Hepatocyte (in vitro differentiated cells): Measurements from ENCODE around the gene C1orf52. TPM values are rescaled to one million over a fixed set of nuclear protein-coding genes. Genes with fewer than 3 reads are reported as not detected.

Source experiments
- DNase-seq: peaks from one replicate; pipeline ENCODE4 v3.0.0-alpha.2; 2016; ENCODE audit warnings: low spot score
- H2AFZ ChIP-seq: fragments of 200-600 bp; sonication (generic); 2 replicates; pipeline ENCODE4 v1.6.0; 2016; ENCODE audit warnings: antibody characterized with exemption, mild to moderate bottlenecking
- H3K27ac ChIP-seq: fragments of 200-600 bp; sonication (generic); 2 replicates; pipeline ENCODE4 v1.5.1; 2016; ENCODE audit warnings: mild to moderate bottlenecking
- H3K27me3 ChIP-seq: fragments of 200-600 bp; sonication (generic); 2 replicates; pipeline ENCODE4 v1.6.1; 2016
- H3K36me3 ChIP-seq: fragments of 200-600 bp; sonication (generic); replicated peaks from 2 replicates; pipeline ENCODE4 v1.5.1; 2016; ENCODE audit warnings: low read depth; ENCODE audit not compliant: insufficient read depth
- H3K4me1 ChIP-seq: fragments of 200-600 bp; sonication (generic); 2 replicates; pipeline ENCODE4 v1.5.1; 2016; ENCODE audit warnings: mild to moderate bottlenecking, moderate library complexity; ENCODE audit not compliant: insufficient read depth
- H3K4me2 ChIP-seq: fragments of 200-600 bp; sonication (generic); 2 replicates; pipeline ENCODE4 v1.6.0; 2016
- H3K4me3 ChIP-seq: fragments of 200-600 bp; sonication (generic); 2 replicates; pipeline ENCODE4 v1.5.1; 2016; ENCODE audit warnings: mild to moderate bottlenecking
- H3K79me2 ChIP-seq: fragments of 200-600 bp; sonication (generic); 2 replicates; pipeline ENCODE4 v1.6.0; 2017; ENCODE audit warnings: mild to moderate bottlenecking
- H3K9me2 ChIP-seq: fragments of 200-600 bp; sonication (generic); replicated peaks from 2 replicates; pipeline ENCODE4 v1.6.0; 2017; ENCODE audit warnings: mild to moderate bottlenecking; ENCODE audit not compliant: insufficient read depth
- H3K9me3 ChIP-seq: fragments of 200-600 bp; sonication (generic); 2 replicates; pipeline ENCODE4 v1.5.1; 2016; ENCODE audit warnings: low read depth, mild to moderate bottlenecking
- H4K20me1 ChIP-seq: fragments of 200-600 bp; sonication (generic); 2 replicates; pipeline ENCODE4 v1.6.0; 2016; ENCODE audit warnings: mild to moderate bottlenecking; ENCODE audit not compliant: insufficient read depth, poor library complexity, severe bottlenecking
- EZH2 ChIP-seq: fragments of 200-600 bp; sonication (generic); IDR thresholded peaks from 2 replicates; pipeline ENCODE4 v1.6.1; 2016; ENCODE audit warnings: antibody characterized with exemption, mild to moderate bottlenecking, borderline replicate concordance
- EZH2phosphoT487 ChIP-seq: fragments of 200-600 bp; sonication (generic); IDR thresholded peaks from one replicate; pipeline ENCODE4 v1.6.1; 2018; ENCODE audit warnings: antibody characterized with exemption, mild to moderate bottlenecking, low read depth, moderate library complexity; ENCODE audit not compliant: unreplicated experiment, severe bottlenecking
- WGBS: methylation state at CpG from one replicate; pipeline ENCODE4 v1.1.6; 2016; ENCODE audit warnings: low lambda C conversion rate; ENCODE audit errors: missing lambda C conversion rate; 5-methylcytosine and 5-hydroxymethylcytosine counted together
- polyA plus RNA-seq: library from polyadenylated mRNA; unstranded; fragments of >200 nt; fragmentation: Nextera tagmentation; extraction: Ambion mirVana; gene quantifications from 2 replicates; pipeline ENCODE4 v1.2.1, GENCODE V29; 2016
- total RNA-seq: library from RNA; depleted of rRNA; stranded (reverse); fragments of >200 nt; gene quantifications from 2 replicates; pipeline ENCODE4 v1.2.3, GENCODE V29; 2014
- TF ChIP-seq, protein P1 (sequence below): fragments of 200-600 bp; sonication (generic); IDR thresholded peaks from 2 replicates; pipeline ENCODE4 v1.5.1; 2016; ENCODE audit warnings: antibody characterized with exemption, mild to moderate bottlenecking; ENCODE audit not compliant: poor library complexity

Gene C1orf52
- total and polyA plus RNA-seq, 2 experiments from 2014 or later = 30.1 to 41.2 TPM

DNA sequence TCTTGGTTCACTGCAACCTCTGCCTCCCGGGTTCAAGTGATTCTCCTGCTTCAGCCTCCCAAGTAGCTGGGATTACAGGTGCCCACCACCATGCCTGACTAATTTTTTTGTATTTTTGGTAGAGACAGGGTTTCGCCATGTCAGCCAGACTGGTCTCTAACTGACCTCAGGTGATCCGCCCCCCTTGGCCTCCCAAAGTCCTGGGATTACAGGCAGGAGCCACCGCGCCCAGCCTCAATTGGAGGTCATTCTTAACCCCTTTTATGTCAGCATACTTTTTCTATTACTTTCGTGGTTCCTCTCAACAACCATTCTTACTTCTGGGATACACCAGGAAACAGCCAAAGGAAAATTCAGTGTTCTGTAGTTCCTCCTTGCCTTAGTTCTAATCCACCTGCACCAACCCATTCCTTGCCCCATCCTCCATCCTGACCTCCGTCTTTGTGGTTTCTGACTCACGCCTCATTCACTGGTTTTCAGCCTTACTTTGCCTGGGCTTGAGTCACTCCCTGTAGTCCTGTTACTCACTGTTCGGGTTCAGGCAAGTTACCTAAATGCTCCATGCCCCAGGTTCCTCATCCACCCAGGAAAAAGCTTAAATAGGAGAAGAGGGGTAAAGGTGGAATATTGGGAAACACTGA lies 29.9 kb upstream of the C1orf52 start:
- H2AFZ ChIP-seq = no peak overlapping the region
- H3K4me1 ChIP-seq = no peaks in the 10 kb centered on the region
- H3K4me3 ChIP-seq = no peak overlapping the region
- H3K4me2 ChIP-seq = no peak overlapping the region
- H3K27me3 ChIP-seq = no peaks in the 10 kb centered on the region
- no peak overlapping the region for H3K27ac ChIP-seq
- no peaks in the 10 kb centered on the region for H3K9me2 ChIP-seq
- WGBS = 85% methylated on average over 9 of the region's 9 CpGs
- no peaks in the 10 kb centered on the region for H3K9me3 ChIP-seq
- TF ChIP-seq, protein P1, sequence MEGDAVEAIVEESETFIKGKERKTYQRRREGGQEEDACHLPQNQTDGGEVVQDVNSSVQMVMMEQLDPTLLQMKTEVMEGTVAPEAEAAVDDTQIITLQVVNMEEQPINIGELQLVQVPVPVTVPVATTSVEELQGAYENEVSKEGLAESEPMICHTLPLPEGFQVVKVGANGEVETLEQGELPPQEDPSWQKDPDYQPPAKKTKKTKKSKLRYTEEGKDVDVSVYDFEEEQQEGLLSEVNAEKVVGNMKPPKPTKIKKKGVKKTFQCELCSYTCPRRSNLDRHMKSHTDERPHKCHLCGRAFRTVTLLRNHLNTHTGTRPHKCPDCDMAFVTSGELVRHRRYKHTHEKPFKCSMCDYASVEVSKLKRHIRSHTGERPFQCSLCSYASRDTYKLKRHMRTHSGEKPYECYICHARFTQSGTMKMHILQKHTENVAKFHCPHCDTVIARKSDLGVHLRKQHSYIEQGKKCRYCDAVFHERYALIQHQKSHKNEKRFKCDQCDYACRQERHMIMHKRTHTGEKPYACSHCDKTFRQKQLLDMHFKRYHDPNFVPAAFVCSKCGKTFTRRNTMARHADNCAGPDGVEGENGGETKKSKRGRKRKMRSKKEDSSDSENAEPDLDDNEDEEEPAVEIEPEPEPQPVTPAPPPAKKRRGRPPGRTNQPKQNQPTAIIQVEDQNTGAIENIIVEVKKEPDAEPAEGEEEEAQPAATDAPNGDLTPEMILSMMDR = no peak
- no peaks in the 10 kb centered on the region for H3K36me3 ChIP-seq
- no peaks in the 10 kb centered on the region for H3K79me2 ChIP-seq
- H4K20me1 ChIP-seq = no peaks in the 10 kb centered on the region
- DNase-seq = peak; percentile 37

DNA sequence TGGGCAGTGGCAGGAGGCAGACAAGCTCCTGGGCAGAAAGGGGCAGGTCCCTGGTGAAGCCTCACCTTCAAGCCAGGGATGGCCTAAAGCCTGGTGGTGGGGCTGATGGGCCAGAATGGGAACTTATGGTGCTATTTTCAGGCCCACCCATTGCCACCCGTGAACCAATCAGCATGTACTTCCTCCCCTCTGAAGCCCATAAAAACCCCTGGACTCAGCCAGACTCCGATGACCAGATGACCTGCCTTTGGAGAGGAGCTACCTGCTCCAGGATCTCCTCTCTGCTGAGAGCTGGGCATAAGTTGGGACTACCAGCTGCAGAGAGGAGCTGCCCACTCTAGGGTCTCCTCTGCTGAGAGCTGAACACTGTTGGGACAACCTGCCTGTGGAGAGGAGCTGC lies 24.7 kb upstream of the C1orf52 start:
- TF ChIP-seq EZH2 (no peak), EZH2phosphoT487 (no peak)
- TF ChIP-seq, protein P1 = no peak
- no peaks in the 10 kb centered on the region for H3K79me2 ChIP-seq
- no peak overlapping the region for H3K4me3 ChIP-seq
- H4K20me1 ChIP-seq = no peaks in the 10 kb centered on the region
- H3K27ac ChIP-seq = no peak overlapping the region
- H3K9me2 ChIP-seq = no peaks in the 10 kb centered on the region
- no peaks in the 10 kb centered on the region for H3K4me1 ChIP-seq
- no peaks in the 10 kb centered on the region for H3K9me3 ChIP-seq
- no peak overlapping the region for H3K4me2 ChIP-seq
- 87% methylated on average over 2 of the region's 2 CpGs for WGBS
- H2AFZ ChIP-seq = no peak overlapping the region
- H3K36me3 ChIP-seq = no peaks in the 10 kb centered on the region
- DNase-seq = no peak
- H3K27me3 ChIP-seq = no peaks in the 10 kb centered on the region

DNA sequence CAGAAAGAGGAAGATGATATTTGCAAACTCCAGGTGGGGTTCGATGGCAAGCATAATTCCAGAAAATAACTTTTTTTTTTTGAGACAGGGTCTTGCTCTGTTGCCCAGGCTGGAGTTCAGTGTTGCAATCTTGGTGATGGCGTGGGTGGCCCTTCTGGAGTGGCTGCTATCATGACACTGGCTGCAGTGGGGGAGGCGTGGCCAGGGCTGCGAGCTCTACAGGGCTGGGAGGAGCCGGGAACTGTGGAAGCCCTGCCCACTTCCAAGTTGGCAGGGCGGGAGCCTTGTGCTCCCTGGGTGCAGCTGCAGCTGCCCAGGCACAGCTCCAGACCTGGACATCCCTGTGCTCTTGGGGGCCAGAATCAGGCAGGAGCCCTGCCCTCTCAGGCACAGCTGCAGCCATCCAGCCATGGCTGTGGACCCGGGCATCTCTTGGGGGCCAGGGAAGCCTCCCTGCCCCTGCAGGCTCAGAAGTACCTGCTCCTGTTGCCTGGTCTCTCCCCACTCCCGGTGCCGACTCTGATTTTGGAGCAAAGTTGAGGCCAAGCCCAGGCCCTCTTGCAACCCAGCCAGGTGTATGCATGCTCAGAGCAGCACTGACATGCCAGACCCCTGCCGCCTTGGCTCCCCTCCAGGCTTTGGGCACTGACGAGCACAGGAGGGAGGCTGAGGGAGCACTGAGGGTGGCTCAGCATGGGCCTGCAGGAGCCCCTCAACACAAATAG lies 24.2 kb upstream of the C1orf52 start:
- Histone ChIP-seq H3K4me1 (no peaks in the 10 kb centered on the region), H3K4me3 (no peak overlapping the region), H3K9me2 (no peaks in the 10 kb centered on the region), H3K27me3 (no peaks in the 10 kb centered on the region), H3K27ac (no peak overlapping the region), H3K4me2 (no peak overlapping the region), H3K79me2 (no peaks in the 10 kb centered on the region), H3K9me3 (no peaks in the 10 kb centered on the region), H3K36me3 (no peaks in the 10 kb centered on the region), H4K20me1 (no peaks in the 10 kb centered on the region), H2AFZ (no peak overlapping the region)
- 83% methylated on average over 11 of the region's 11 CpGs for WGBS
- TF ChIP-seq, protein P1 = no peak
- TF ChIP-seq EZH2phosphoT487 (no peak), EZH2 (no peak)
- DNase-seq = peak; percentile 19
